SHP77 (cell line): ENCODE data around the gene EXPH5.

ENCODE experiments used
- DNase-seq, 2 experiments: peaks; one replicate each; lab custom pipeline; 2025; lab: John Stamatoyannopoulos, UW

EXPH5 gene

GRCh38 chr11:108466405-108466804, 127.2 kb downstream of the EXPH5 start:
- DNase-seq: no peak
